ENCODE results near the gene KLK6. TPM values are rescaled to one million over a fixed set of nuclear protein-coding genes. Genes with fewer than 3 reads are reported as not detected.

The KLK6 gene
- polyA plus RNA-seq, 4 donors, result 0.03 to 0.07 TPM; not detected in 2

- no peak for FAIRE-seq
- 46 to 65% (median 60%) methylated on average over 11 of the region's 11 CpGs for WGBS, 3 donors
Measured at GRCh38 chr19:50981587-50982146, 12.3 kb upstream of the KLK6 start.

DNA sequence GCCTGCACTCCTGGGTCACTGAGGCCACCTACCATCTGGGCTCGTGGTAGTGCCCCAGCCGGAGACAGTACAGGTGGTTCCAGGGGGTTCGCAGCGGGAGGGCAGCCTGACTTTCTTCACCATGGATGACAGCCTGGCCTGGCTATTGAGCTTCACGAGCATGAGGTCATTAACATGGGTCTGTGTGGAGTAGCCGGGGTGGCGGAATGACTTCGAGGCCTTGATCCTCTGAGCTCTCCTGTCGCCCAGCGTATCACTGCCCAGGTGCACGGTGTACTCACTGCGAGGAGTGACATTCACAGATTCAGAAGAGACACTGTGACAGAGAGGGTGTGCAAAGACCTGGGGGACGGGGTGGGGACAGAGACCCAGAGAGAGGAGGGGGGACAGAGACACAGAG is 10.8 kb upstream of the KLK6 start:
- FAIRE-seq (no peak), DNase-seq (no peak)
- H3K4me3 ChIP-seq (ENCODE audit: low read depth in 1 of 3, low read length in 3 of 3), result no peak overlapping the region
- no peaks in the 10 kb centered on the region for H3K9me3 ChIP-seq (ENCODE audit: control insufficient read depth in 2 of 2, insufficient read depth in 1 of 2, low read depth in 1 of 2, low read length in 1 of 2)
- peaks cover 0 to 7% (median 2%) of the 10 kb centered on the region in 3 donors for H3K27me3 ChIP-seq (ENCODE audit: control insufficient read depth in 3 of 3, insufficient read depth in 3 of 3, low read length in 3 of 3)
- no peak overlapping the region for H3K27ac ChIP-seq (ENCODE audit: low read depth in 1 of 3, low read length in 2 of 3)
- WGBS, 3 donors, result 59 to 62% (median 60%) methylated on average over 13 of the region's 13 CpGs
- no peaks in the 10 kb centered on the region for H3K4me1 ChIP-seq (ENCODE audit: control insufficient read depth in 3 of 3, insufficient read depth in 2 of 3, low read depth in 1 of 3, low read length in 2 of 3)
- no peaks in the 10 kb centered on the region for H3K36me3 ChIP-seq (ENCODE audit: control insufficient read depth in 3 of 3, insufficient read depth in 2 of 3, low read depth in 1 of 3, low read length in 3 of 3)

More at GRCh38 chr19:50981587-50982146, 12.3 kb upstream of the KLK6 start:
- H3K4me1 ChIP-seq (ENCODE audit: control insufficient read depth in 3 of 3, insufficient read depth in 2 of 3, low read depth in 1 of 3, low read length in 2 of 3), result no peaks in the 10 kb centered on the region
- H3K27me3 ChIP-seq (ENCODE audit: control insufficient read depth in 3 of 3, insufficient read depth in 3 of 3, low read length in 3 of 3), result peaks cover 0 to 7% (median 2%) of the 10 kb centered on the region in 3 donors
- no peaks in the 10 kb centered on the region for H3K9me3 ChIP-seq (ENCODE audit: control insufficient read depth in 2 of 2, insufficient read depth in 1 of 2, low read depth in 1 of 2, low read length in 1 of 2)
- no peak overlapping the region for H3K27ac ChIP-seq (ENCODE audit: low read depth in 1 of 3, low read length in 2 of 3)
- no peak overlapping the region for H3K4me3 ChIP-seq (ENCODE audit: low read depth in 1 of 3, low read length in 3 of 3)
- DNase-seq, result no peak
- H3K36me3 ChIP-seq (ENCODE audit: control insufficient read depth in 3 of 3, insufficient read depth in 2 of 3, low read depth in 1 of 3, low read length in 3 of 3), result no peaks in the 10 kb centered on the region

DNA sequence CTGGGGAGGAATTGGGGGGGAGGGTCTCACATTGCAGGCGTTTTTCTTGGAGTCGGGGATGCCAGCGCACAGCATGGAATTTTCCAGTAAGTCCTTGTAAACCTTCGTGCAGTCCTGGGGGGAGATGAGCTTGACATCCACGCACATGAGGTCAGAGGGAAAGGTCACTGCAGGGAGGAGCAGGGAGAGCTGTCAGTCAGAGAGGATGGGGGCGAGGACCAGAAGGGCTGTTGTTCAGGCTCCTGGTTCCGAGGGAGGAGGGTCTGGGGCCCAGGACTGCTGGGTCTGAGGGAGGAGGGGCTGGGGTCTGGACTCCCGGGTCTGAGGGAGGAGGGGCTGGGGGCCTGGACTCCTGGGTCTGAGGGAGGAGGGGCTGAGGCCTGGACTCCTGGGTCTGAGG is 10.4 kb upstream of the KLK6 start:
- no peaks in the 10 kb centered on the region for H3K36me3 ChIP-seq (ENCODE audit: control insufficient read depth in 3 of 3, insufficient read depth in 2 of 3, low read depth in 1 of 3, low read length in 3 of 3)
- no peak for DNase-seq
- H3K27ac ChIP-seq (ENCODE audit: low read depth in 1 of 3, low read length in 2 of 3), result no peak overlapping the region
- 37 to 46% (median 38%) methylated on average over 8 of the region's 8 CpGs for WGBS, 3 donors
- no peak overlapping the region for H3K4me3 ChIP-seq (ENCODE audit: low read depth in 1 of 3, low read length in 3 of 3)
- no peaks in the 10 kb centered on the region for H3K4me1 ChIP-seq (ENCODE audit: control insufficient read depth in 3 of 3, insufficient read depth in 2 of 3, low read depth in 1 of 3, low read length in 2 of 3)
- H3K9me3 ChIP-seq (ENCODE audit: control insufficient read depth in 2 of 2, insufficient read depth in 1 of 2, low read depth in 1 of 2, low read length in 1 of 2), result no peaks in the 10 kb centered on the region
- peaks cover 0 to 7% (median 2%) of the 10 kb centered on the region in 3 donors for H3K27me3 ChIP-seq (ENCODE audit: control insufficient read depth in 3 of 3, insufficient read depth in 3 of 3, low read length in 3 of 3)
- no peak for FAIRE-seq

- DNase-seq, result no peak
- peaks cover 0 to 5% (median under 1%) of the 10 kb centered on the region in 3 donors for H3K27me3 ChIP-seq (ENCODE audit: control insufficient read depth in 3 of 3, insufficient read depth in 3 of 3, low read length in 3 of 3)
Measured at GRCh38 chr19:50978772-50979390, 9.5 kb upstream of the KLK6 start.

GRCh38 chr19:50977626-50978025 is 8.2 kb upstream of the KLK6 start:
- 53 to 79% (median 68%) methylated on average over 4 of the region's 4 CpGs for WGBS, 3 donors
- Histone ChIP-seq H3K4me1 (ENCODE audit: control insufficient read depth in 3 of 3, insufficient read depth in 2 of 3, low read depth in 1 of 3, low read length in 2 of 3) (no peaks in the 10 kb centered on the region), H3K36me3 (ENCODE audit: control insufficient read depth in 3 of 3, insufficient read depth in 2 of 3, low read depth in 1 of 3, low read length in 3 of 3) (no peaks in the 10 kb centered on the region), H3K9me3 (ENCODE audit: control insufficient read depth in 2 of 2, insufficient read depth in 1 of 2, low read depth in 1 of 2, low read length in 1 of 2) (no peaks in the 10 kb centered on the region), H3K4me3 (ENCODE audit: low read depth in 1 of 3, low read length in 3 of 3) (no peak overlapping the region), H3K27me3 (ENCODE audit: control insufficient read depth in 3 of 3, insufficient read depth in 3 of 3, low read length in 3 of 3) (peaks cover 0 to 5% (median 0%) of the 10 kb centered on the region in 3 donors), H3K27ac (ENCODE audit: low read depth in 1 of 3, low read length in 2 of 3) (no peak overlapping the region)
- no peak for FAIRE-seq
- no peak for DNase-seq

More at GRCh38 chr19:50978772-50979390, 9.5 kb upstream of the KLK6 start:
- Histone ChIP-seq H3K9me3 (ENCODE audit: control insufficient read depth in 2 of 2, insufficient read depth in 1 of 2, low read depth in 1 of 2, low read length in 1 of 2) (no peaks in the 10 kb centered on the region), H3K36me3 (ENCODE audit: control insufficient read depth in 3 of 3, insufficient read depth in 2 of 3, low read depth in 1 of 3, low read length in 3 of 3) (no peaks in the 10 kb centered on the region), H3K4me1 (ENCODE audit: control insufficient read depth in 3 of 3, insufficient read depth in 2 of 3, low read depth in 1 of 3, low read length in 2 of 3) (no peaks in the 10 kb centered on the region), H3K4me3 (ENCODE audit: low read depth in 1 of 3, low read length in 3 of 3) (no peak overlapping the region), H3K27ac (ENCODE audit: low read depth in 1 of 3, low read length in 2 of 3) (no peak overlapping the region)
- FAIRE-seq, result no peak
- WGBS, 3 donors, result 54 to 70% (median 58%) methylated on average over 5 of the region's 5 CpGs

- no peaks in the 10 kb centered on the region for H3K9me3 ChIP-seq (ENCODE audit: control insufficient read depth in 2 of 2, insufficient read depth in 1 of 2, low read depth in 1 of 2, low read length in 1 of 2)
- H3K4me1 ChIP-seq (ENCODE audit: control insufficient read depth in 3 of 3, insufficient read depth in 2 of 3, low read depth in 1 of 3, low read length in 2 of 3), result no peaks in the 10 kb centered on the region
- DNase-seq (no peak), FAIRE-seq (no peak)
- no peak overlapping the region for H3K4me3 ChIP-seq (ENCODE audit: low read depth in 1 of 3, low read length in 3 of 3)
- no peak overlapping the region for H3K27ac ChIP-seq (ENCODE audit: low read depth in 1 of 3, low read length in 2 of 3)
- 7 to 14% (median 8%) methylated on average over 8 of the region's 8 CpGs for WGBS, 3 donors
- H3K27me3 ChIP-seq (ENCODE audit: control insufficient read depth in 3 of 3, insufficient read depth in 3 of 3, low read length in 3 of 3), result peaks cover 0 to 5% (median 0%) of the 10 kb centered on the region in 3 donors
- no peaks in the 10 kb centered on the region for H3K36me3 ChIP-seq (ENCODE audit: control insufficient read depth in 3 of 3, insufficient read depth in 2 of 3, low read depth in 1 of 3, low read length in 3 of 3)
Measured at GRCh38 chr19:50975766-50976165, 6.4 kb upstream of the KLK6 start.

DNA sequence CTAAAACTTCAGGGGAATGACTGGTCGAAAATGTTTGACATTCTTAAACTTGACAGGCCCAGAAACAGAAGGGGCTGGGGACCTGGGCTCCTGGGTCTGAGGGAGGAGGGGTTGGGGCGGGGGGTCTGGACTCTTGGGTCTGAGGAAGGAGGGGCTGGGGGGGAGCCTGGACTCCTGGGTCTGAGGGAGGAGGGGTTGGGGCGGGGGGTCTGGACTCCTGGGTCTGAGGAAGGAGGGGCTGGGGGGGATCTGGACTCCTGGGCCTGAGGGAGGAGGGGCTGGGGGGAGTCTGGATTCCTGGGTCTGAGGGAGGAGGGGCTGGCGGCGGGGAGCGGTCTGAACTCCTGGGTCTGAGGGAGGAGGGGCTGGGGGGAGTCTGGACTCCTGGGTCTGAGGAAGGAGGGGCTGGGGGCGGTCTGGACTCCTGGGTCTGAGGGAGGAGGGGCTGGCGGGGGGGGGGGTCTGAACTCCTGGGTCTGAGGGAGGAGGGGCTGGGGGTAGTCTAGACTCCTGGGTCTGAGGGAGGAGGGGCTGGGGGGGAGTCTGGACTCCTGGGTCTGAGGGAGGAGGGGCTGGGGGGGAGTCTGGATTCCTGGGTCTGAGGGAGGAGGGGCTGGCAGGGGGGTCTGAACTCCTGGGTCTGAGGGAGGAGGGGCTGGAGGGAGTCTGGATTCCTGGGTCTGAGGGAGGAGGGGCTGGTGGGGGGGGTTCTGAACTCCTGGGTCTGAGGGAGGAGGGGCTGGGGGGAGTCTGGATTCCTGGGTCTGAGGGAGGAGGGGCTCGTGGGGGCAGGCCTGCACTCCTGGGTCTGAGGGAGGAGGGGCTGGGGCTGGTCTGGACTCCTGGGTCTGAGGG is 5.5 kb upstream of the KLK6 start:
- no peak for DNase-seq
- H3K4me3 ChIP-seq (ENCODE audit: low read depth in 1 of 3, low read length in 3 of 3), result no peak overlapping the region
- no peaks in the 10 kb centered on the region for H3K9me3 ChIP-seq (ENCODE audit: control insufficient read depth in 2 of 2, insufficient read depth in 1 of 2, low read depth in 1 of 2, low read length in 1 of 2)
- peaks cover 0 to 5% (median 0%) of the 10 kb centered on the region in 3 donors for H3K27me3 ChIP-seq (ENCODE audit: control insufficient read depth in 3 of 3, insufficient read depth in 3 of 3, low read length in 3 of 3)
- no peaks in the 10 kb centered on the region for H3K4me1 ChIP-seq (ENCODE audit: control insufficient read depth in 3 of 3, insufficient read depth in 2 of 3, low read depth in 1 of 3, low read length in 2 of 3)
- WGBS, 3 donors, result 7 to 43% (median 17%) methylated on average over 2 to 9 of the region's 9 CpGs
- FAIRE-seq, result no peak
- H3K27ac ChIP-seq (ENCODE audit: low read depth in 1 of 3, low read length in 2 of 3), result no peak overlapping the region
- H3K36me3 ChIP-seq (ENCODE audit: control insufficient read depth in 3 of 3, insufficient read depth in 2 of 3, low read depth in 1 of 3, low read length in 3 of 3), result no peaks in the 10 kb centered on the region

DNA sequence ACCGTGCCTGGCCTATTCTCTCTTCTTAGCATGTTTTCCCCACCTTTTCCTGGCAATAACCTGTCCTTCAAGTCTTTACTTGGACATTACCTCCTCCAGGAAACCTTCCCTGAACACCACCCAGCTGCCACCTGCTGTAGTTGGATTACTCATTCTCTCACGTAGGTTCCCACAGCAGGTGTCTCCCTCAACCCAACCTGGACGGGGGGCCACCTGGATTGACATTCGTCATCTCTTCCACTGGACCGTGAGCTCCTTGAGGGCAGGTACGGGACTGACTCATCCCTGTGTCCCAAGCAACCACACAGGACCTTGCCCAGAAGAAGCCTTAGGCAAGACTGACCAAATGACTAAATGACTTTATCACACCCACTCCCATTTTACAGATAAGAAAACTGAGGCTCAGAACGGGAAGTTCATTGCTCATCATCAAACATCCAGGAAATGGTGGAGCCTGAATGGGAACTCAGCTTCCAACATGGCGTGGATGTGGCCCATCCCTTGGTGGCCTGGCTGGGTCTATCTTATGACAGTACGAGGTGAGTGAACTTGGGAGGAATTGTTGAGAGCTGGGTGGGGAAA is 3.5 kb upstream of the KLK6 start:
- no peak overlapping the region for H3K27ac ChIP-seq (ENCODE audit: low read depth in 1 of 3, low read length in 2 of 3)
- FAIRE-seq, result no peak

More for the DNA sequence above, 3.5 kb upstream of the KLK6 start:
- WGBS, 3 donors, result 60 to 75% (median 69%) methylated on average over 9 of the region's 9 CpGs
- Histone ChIP-seq H3K4me1 (ENCODE audit: control insufficient read depth in 3 of 3, insufficient read depth in 2 of 3, low read depth in 1 of 3, low read length in 2 of 3) (no peaks in the 10 kb centered on the region), H3K36me3 (ENCODE audit: control insufficient read depth in 3 of 3, insufficient read depth in 2 of 3, low read depth in 1 of 3, low read length in 3 of 3) (no peaks in the 10 kb centered on the region), H3K9me3 (ENCODE audit: control insufficient read depth in 2 of 2, insufficient read depth in 1 of 2, low read depth in 1 of 2, low read length in 1 of 2) (no peaks in the 10 kb centered on the region), H3K27me3 (ENCODE audit: control insufficient read depth in 3 of 3, insufficient read depth in 3 of 3, low read length in 3 of 3) (peaks cover 0 to 5% (median 0%) of the 10 kb centered on the region in 3 donors), H3K4me3 (ENCODE audit: low read depth in 1 of 3, low read length in 3 of 3) (no peak overlapping the region)
- DNase-seq, result no peak

Data from small intestine (tissue), 7 donors.